Endometrium (tissue), 2 donors: ENCODE measurements around the gene OR1L6.

Source experiments
- FAIRE-seq: peaks from 2 replicates; lab custom pipeline; 2012; peaks lifted over from hg19 to GRCh38; lab: Jason Lieb, UNC
- donor health status: control.
- donor health status: control.

The OR1L6 gene, protein sequence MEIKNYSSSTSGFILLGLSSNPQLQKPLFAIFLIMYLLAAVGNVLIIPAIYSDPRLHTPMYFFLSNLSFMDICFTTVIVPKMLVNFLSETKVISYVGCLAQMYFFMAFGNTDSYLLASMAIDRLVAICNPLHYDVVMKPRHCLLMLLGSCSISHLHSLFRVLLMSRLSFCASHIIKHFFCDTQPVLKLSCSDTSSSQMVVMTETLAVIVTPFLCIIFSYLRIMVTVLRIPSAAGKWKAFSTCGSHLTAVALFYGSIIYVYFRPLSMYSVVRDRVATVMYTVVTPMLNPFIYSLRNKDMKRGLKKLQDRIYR

DNA sequence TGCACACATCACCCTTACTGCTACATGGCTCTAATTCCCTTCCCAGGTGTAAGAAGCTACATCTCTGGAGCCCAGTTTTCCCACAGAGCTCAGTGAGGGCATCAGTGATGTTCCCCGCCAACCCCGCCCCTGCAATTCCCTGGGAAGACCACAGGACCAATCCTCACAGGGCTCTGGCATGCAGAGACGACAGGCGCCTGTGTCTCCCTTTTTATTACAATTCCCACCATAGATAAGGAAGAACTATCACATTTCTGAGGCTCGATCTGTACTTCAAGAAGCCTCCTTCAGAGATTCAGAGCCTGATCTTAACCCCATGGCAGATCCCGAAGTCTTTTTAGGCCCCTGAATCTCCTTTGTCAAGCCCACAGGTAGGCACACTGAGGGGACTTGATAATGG lies at the start of gene OR1L6:
OR1L6 (plus strand) TSS at position 301 of the 400 bp plus-strand sequence. CDS start 7,545 bp downstream, outside the sequence.
- no peak for FAIRE-seq

DNA sequence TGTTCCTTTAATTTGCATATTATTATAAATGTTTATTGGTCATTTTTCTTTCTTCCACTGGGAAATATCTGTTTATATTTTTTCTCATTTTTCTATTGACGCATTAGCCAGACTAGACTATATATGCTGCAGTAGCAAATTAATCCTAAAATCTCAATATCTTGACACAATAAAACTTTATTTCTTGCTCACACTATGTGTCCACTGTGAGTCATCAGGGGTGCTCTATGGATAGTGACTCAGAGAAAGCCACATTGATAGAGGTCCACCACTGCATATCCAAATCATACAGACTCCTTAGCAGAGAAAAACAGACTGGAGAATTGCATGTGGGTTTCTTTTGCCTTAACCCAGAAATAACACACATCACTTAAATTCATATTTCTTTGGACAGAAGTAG lies 46.4 kb upstream of the OR1L6 start:
- no peak for FAIRE-seq

DNA sequence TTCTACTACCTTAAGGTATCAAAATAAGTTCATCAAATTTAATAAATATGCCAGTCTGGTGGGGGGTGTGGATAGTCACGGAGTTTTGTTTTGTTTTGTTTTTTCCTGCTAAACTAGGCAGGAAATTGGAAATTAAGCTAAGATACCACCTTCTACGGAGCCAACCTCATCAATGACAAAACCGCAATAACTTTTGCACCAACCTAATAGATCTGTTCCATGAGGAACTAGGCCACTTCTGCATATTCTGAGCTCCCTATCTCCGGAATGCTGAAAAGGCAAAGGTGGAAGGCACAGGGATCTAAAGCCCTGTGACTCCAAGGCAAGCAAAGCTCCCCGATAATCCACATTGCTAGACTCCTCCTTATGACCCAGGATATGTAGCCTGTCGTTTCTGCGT lies 24.1 kb upstream of the OR1L6 start:
- no peak for FAIRE-seq

DNA sequence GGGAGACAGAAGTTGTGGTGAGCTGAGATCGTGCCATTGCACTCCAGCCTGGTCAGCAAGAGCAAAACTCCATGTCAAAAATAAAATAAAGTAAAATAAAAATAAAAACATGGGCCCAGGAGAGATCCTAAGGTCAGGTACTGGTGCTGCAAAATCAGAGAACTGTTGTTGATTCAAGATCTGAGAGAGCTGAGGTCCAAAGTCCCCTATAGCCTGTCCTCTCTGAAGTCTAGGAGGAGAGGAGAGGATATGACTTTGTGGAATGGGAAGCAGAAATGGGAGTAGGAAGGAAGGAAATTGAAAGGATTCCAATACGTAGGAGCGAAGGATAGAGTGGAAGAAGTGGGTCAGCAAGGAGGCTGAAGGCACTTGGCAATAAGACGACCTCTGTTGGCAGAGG lies 22.9 kb upstream of the OR1L6 start:
- FAIRE-seq: no peak

DNA sequence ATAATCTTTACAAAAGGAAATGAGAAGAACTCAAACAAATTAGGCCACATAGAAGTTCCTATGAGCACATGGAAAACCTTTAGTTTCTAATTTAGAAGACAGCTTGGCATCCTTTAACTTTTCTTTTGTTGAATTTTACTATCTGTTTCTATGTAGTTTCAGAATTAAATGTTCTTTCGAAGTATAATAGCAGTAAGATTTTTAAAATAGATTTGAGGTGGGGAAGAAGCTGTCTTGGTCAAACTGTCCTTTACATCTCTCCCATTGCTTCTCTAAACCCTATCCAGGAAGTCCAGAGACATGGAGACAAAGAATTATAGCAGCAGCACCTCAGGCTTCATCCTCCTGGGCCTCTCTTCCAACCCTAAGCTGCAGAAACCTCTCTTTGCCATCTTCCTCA lies 18.4 kb upstream of the OR1L6 start, which contains the start of gene OR1L4:
OR1L4 (plus strand) TSS at position 301 of the 400 bp plus-strand sequence; CDS start at position 301, 0 bp downstream.
- FAIRE-seq: no peak

DNA sequence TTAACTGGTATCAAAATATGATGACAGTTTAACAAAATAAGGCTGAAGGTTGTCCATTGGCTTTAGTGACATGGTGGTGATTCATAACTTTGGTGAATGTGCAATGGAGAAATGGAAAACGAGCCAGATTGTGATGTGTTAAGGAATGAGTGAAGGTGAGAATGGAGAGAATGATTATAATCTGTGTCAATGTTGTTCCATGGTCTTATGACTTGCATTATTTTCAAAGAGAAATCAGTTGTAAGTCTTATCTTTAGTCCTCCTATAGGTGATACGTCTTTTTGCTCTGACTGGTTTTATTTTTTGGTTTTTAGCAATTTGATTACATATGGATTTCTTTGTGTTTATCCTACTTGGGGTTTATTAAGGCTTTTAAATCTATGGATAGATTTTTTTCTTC lies 12.7 kb downstream of the OR1L6 start:
- FAIRE-seq: no peak

DNA sequence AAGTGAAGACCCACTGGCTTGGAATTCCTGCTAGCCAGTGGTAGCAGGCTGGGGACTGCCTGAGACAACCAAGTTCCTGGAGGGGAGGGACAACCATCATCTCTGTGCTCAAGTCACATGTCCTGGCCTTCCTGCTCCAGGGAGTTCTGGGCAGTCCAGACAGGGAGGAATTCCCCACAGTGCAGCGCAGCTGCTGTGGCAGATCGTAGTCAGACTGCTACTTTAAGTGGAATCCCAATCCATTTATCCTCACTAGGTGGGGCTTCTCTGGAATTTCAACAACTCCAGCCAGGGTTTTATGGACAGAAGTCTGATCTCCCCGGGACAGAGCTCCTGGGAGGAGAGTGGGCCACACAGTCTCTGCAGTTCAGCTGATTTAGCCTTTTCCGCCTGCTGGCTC lies 25.7 kb downstream of the OR1L6 start:
- no peak for FAIRE-seq

DNA sequence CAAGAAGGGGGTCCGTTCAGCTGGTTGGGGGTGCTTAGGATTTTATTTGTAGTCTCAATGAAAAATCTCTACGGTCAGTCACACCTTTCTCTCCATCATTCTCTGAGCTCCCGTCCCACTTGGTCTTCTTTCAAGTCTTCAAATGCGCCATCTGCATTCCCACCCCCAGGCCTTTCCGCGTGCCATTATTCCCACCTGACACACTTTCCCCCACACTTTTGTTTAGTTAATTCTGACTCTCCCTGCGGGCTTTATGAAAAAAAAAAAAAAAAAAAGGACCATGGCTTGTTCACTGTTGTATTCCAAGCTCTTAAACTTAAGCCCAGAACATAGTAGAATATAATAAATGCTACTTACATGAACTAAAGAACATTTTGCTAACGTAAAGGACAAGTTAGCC lies 34.9 kb downstream of the OR1L6 start:
- FAIRE-seq: no peak

DNA sequence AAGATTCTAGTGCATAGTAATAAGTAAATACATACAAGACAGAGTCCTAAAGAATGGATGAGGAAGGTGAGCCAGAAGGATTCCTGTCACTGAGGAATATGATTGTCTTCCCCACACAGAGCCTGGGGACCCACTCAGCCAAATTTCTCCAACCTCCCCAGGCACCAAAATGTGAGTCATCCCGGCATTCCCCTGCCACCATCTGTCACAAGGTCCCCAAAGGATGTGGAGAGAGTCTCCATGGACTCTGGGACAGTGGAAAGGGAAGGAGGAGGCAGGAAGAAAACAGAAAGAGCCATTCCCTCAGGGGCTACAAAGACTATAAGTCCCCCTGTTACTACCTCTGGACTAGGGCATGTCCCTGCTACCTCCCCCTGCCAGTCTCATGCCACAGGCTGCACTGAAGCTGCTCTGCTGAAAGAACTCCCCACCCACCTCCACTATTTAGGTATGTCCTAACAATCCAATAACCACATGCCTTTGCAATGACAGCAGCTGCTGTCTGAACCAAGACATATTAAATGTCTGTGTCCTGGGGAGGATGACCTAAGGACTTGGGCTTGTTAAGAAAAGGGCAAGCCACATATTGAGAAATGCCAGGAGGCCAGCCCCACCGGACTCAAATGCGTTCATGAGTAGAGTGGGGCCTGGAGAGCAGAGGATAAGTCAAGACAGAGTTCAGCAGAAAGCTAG lies 36.0 kb downstream of the OR1L6 start:
- no peak for FAIRE-seq

DNA sequence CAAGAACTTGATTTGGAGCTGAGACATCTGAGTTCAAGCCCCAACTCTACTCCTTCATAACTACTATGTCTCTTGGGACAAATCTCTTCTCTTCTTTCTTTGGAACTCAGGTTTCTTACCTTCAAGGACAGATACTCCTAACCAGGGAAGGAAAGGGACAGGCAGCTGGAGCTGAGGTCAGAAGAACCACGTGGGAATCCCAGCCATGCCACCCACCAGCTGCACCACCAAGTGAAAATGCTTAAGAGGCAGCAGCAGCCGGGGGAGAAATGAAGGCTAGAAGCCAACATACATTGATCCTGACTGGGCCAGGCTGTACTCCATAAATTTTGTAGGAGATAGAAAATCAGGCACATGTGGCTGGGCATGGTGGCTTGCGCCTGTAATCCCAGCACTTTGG lies 37.1 kb downstream of the OR1L6 start:
- no peak for FAIRE-seq

DNA sequence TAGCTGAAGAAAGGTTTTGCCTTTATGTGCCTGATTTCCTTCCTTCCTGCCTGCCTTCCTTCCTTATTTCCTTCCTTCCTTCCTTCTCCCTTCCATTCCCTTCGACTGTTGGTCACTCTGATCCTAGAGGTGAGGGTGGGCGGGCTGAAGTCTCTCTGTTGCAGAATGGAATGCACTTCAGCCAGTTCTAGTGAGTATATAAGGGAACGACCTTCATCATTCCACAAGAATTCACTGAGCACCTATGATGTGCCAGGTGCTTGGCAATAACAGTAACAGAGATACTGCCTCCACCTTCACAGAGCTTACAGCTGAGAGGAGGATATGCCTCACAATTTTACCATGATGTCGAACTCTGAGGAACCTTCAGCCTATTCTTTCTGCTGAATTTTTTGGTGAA lies 37.9 kb downstream of the OR1L6 start:
- FAIRE-seq: no peak

DNA sequence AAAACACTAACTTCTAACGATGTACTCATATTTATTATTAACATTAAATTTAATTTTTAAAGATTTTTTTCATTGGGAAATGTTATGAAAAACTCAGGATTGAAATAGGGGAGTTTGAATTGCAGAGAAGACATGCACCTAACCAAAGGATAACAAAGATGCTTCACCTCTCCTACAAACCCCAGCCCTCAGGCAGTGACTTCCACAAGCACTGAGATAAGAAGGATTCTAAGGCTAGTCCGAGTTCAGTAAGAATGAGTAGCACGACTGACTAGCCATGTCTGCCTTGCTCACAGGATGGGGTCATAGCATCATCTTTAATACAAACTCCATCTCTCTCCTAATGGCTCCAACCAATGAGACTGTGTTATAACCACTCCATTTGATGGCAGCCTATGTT lies 39.6 kb downstream of the OR1L6 start:
- FAIRE-seq: no peak

DNA sequence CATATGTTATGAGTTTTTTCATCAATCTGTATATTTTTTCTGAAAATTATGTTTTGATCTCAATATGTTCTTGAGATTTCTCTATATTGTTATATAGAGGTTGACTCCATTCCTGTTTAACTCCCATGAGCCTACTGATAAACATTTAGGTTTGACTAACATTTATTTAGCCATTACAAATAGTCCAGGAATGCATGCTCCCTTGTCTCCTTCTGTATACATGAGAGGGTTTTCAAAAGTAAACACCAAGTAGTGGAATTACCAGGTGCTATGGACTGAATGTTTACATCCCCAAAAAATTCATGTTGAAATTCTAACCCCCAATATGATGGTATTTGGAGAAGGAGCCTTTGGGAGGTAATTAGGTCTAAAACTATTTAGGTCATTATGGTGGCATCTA lies 43.2 kb downstream of the OR1L6 start:
- no peak for FAIRE-seq

DNA sequence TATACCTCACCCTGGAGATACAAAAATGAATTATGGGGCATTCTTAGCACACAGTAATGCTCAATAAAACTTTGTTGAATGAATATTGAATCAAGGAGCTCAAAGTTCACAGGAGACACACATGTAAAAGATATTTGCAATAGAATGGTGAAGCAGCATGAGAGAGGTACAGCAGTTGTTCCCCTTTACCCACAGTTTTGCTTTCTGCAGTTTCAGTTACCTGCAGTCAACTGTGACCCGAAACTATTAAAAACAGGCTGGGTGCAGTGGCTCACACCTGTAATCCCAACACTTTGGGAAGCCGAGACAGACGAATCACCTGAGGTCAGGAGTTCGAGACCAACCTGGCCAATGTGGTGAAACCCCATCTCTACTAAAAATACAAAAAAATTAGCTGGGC lies 44.2 kb downstream of the OR1L6 start:
- no peak for FAIRE-seq

DNA sequence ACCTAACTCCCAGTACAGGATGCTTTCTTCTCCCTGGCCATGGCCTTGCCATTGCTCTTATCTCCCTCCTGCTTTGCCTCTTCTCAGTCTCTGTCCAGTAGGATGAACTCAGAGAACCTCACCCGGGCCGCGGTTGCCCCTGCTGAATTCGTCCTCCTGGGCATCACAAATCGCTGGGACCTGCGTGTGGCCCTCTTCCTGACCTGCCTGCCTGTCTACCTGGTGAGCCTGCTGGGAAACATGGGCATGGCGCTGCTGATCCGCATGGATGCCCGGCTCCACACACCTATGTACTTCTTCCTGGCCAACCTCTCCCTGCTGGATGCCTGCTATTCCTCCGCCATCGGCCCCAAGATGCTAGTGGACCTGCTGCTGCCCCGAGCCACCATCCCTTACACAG lies 46.7 kb downstream of the OR1L6 start, which contains the start of gene OR5C1:
OR5C1 (plus strand) TSS at position 103 of the 400 bp plus-strand sequence; CDS start at position 103, 0 bp downstream.
- no peak for FAIRE-seq

DNA sequence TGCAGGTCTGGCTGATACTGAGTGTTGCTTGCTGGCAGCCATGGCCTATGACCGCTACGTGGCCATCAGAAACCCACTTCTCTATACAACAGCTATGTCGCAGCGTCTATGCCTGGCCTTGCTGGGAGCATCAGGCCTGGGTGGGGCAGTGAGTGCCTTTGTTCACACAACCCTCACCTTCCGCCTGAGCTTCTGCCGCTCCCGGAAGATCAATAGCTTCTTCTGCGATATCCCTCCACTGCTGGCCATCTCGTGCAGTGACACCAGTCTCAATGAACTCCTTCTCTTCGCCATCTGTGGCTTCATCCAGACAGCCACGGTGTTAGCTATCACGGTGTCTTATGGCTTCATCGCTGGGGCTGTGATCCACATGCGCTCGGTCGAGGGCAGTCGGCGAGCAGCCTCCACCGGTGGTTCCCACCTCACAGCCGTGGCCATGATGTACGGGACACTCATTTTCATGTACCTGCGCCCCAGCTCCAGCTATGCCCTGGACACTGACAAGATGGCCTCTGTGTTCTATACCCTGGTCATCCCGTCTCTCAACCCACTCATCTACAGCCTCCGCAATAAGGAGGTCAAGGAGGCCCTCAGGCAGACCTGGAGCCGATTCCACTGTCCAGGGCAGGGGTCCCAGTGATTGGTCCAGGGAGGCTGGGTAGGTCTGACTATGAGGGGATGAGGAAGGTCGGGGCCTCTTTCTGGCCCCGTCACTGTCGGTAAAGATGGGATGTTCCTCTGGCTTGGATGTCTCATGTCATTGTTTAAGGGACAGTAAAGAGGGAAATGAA lies 47.3 kb downstream of the OR1L6 start:
- FAIRE-seq: no peak

DNA sequence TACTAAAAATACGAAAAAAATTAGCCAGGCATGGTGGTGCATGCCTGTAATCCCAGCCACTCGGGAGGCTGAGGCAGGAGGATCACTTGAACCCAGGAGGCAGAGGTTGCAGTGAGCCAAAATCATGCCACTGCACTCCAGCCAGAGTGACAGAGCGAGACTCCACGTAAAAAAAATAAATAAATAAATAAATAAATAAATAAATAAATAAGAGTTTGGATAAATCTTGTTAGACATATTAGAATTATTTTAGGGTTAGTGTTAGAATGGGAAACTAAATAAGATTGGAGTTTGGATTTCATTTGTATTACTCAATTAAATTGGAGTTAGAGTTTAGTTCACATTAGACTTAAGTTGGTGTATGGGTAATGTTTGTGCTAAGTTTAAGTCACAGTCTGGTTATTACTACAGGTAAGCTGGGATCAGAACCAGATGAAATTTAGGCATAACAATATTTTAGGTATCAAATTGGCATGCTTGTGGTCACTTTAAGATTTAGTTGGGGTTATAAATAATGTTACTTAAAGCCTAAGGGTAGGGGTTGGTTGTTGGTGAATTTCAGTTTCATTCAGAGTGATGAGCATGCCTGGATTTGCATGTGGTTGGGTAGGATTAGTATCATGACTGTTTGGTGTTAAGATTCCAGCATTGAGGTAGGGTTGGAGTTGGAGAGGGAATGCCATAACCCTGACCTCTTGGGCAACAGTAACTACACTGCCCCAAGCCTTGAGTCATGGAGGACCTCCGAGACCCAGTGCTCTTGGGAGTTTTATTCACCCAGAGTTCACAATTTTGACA lies 50.0 kb downstream of the OR1L6 start:
- no peak for FAIRE-seq

DNA sequence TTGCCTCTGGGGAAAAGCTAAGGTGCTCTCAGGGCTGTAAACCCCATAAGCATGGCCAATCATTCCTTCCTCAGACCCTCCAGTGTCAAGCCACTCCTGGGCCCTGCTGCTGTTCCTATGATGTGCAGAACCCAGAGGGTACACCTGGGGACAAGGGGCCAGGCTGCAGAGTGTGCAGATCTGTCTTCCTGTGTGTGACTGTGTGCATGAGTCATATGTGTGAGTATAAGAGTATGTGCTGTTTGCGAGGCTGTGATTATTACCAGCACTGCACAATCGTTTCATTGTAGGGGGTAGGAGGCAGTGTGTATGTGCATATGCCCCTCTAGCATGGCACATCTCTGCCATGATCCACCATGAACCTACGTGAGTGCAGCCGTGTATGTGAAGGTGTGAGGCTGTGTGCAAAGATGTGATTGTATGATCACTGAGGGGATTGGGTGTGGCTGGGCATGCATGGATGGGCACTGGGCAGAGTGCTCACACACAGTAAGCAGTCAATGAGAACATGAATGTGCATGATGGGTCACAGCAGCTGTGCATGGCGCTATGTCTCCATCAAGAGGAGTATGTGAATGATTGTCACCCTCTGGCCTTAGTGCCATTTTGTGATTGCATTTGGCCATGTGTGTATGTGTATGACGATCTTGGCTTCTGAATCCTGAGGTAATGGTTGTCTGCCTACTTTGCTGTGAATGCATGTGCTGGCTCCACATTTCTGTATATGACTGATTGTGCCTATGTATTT lies 55.4 kb downstream of the OR1L6 start:
- no peak for FAIRE-seq
